Embryonic facial prominence (tissue), 1 donor: ENCODE results near the gene TCERG1L.
"Not testable (repeated sequence)": the region's sequence is repeated elsewhere in the genome, so short reads cannot be mapped to it uniquely, and the experiment has no call there.

Experiments used
- DNase-seq: peaks from one replicate; pipeline ENCODE4 v3.0.0-alpha.2; 2016; ENCODE audit errors: extremely low spot score

TCERG1L gene

DNA sequence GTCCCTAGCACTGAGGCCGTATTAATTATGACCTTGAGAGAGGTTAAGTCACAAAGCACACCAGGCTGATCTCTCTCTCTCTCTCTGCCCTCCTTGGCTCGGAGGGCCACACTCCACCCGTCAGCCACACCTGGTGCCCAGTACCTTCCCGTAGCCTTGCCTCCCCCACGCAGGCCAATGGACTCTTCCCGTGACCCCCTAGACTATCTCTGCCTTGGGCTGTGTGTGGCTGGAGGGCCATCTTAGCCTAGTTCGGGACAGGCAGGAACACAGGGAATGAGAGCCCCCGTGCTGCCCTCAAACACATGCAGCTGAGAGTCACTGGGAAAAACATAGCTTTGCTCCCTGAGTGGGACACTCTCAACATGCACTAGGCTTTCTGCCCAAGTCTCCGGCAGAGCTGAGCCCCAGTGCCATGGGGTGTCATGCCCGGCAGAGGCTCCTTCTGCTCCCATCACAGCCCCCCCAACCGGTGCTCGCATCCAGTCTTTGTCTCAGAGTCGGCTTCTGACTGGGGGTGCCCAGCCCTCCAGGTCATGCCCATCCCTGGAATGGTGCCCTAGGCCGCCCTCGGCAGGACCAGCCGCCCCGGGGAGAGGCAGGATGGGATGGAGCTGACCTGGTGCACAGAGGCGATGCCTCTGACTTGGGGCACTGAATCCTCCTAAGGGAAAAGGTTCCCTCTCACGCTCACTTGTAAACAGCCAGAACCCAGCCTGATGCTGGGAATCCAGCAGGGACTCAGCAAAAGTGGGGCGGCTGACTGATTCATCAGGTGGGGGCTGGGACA, 63.0 kb downstream of the TCERG1L start:
- no peak for DNase-seq

- no peak for DNase-seq
These were observed 63.6 kb downstream of the TCERG1L start for GRCh38 chr10:131247873-131248272.

DNA sequence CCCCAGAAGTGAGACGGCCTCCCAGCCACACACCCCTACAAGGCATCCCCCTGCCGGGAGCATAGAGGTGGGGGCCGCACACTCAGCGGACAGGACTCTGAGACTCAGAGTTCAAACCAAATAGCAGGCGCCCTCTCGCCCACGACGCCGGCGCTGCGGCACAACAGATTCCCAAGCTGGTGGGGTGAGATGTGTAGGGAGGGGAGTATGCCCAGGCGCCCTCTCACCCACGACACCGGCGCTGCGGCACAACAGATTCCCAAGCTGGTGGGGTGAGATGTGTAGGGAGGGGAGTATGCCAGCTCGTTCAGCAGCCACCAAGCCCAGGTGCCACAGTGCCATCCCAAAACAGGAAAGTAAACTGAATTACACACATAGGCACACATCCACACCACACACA, 64.7 kb downstream of the TCERG1L start:
- DNase-seq, result no peak

- DNase-seq, result no peak
These were observed 65.4 kb downstream of the TCERG1L start for GRCh38 chr10:131246089-131246488.

- no peak for DNase-seq
These were observed 66.0 kb downstream of the TCERG1L start for GRCh38 chr10:131245475-131246059.

GRCh38 chr10:131244836-131245235, 66.7 kb downstream of the TCERG1L start:
- no peak for DNase-seq

DNA sequence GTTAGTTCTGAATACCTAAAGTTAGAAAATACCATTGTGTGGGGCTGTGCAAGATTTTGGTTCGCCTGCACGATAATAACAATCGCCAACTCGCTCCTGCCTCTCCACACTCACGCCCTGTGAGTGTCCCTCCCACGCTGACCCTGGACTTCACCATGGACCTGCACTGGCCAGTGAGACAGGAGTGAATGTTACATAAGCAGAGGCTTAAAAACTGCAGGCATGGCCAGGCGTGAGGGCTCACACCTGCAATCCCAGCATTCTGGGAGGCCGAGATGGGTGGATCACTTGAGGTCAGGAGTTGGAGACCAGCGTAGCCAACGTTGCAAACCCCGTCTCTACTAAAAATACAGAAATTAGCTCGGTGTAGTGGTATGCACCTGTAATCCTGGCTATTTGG, 68.4 kb downstream of the TCERG1L start:
- no peak for DNase-seq

DNA sequence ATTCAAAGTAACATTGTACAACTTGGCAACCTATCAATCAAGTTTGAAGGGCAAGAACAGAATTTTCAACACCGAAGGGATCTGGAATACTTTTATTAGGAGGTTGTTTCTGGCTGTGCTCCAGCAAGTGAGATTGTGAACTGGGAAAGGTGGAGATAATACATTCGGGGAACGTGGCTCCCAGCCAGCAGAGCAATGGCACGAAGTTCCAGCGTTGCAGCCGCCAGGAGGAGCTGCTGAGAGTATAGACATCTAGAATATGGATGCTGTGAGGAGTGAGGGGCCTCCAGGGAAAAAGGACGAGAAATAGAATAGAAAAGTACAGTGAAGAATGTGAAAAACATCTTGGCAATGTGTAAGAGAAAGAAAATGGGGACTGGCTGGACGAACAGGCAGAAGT, 69.5 kb downstream of the TCERG1L start:
- DNase-seq, result no peak

DNA sequence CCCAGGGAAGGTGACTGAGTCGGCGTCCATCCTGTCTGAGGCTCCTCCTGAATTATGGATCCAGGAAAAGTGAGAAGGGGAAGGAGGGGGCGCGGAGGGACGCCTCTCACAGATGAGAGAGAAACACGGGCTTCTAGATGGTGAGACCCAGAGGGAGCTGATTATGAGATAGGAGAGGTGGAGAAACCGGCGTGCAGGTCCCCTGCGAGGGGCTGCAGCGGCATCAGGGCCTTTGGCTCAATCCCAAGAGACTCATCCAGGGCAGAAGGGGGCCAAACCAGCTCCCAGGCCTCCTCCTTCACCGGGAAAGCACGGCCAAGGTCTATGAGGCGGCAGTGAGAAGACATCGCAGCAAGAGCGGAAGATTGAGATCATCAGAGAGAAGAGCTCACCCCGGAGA, 70.8 kb downstream of the TCERG1L start:
- DNase-seq, result no peak

DNA sequence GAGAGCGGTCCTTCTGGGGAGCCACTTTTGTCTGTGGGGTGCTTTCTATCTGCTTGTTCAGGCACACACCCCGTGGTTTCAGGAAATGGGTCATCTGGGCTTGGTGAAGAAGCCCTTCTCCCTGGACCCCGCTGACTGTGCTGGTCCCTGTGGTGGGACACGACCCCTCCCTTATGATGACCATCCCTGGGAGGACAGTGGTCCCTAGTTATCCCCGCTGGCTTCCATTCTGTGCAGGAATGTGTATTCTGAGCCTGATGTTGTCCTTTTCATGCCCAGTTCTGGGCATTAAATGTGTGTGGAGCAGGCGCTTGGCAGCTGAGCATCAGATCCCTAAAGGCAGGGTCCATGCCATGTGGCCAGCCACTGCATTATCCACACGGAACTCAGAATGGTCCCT, 71.6 kb downstream of the TCERG1L start:
- no peak for DNase-seq

GRCh38 chr10:131239450-131239849, 72.1 kb downstream of the TCERG1L start:
- no peak for DNase-seq

DNA sequence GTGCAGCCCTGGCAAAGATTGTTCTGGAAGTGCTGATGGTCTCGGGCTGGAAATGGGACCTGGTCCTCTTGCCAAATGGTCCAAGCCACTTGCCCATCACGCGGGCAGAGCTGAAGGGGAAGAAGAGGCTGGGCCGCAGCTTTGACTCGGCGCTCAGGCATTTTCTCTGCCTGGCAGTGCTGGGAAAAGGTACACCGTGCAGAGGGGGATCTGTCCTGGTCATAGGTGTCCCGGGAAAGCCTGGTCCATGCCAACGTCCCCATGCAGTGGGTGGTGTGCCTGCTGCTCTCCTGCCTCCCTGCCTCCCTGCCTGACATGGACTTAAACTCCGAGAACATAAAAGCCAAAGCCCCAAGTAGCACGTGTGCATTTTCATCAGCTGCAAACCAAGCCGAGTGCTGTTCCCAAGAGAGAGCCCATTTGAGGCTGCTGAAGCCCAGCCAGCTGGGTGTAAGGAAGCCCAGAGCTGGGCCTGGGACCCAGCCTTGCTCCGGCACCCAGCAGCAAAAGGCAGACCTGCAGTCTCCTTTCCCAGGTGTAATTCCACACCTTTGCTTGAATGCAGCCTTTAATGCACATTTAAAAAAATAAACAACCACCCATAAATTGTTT, 72.7 kb downstream of the TCERG1L start:
- no peak for DNase-seq

- DNase-seq, result no peak
These were observed 73.4 kb downstream of the TCERG1L start for GRCh38 chr10:131237991-131238651.

DNA sequence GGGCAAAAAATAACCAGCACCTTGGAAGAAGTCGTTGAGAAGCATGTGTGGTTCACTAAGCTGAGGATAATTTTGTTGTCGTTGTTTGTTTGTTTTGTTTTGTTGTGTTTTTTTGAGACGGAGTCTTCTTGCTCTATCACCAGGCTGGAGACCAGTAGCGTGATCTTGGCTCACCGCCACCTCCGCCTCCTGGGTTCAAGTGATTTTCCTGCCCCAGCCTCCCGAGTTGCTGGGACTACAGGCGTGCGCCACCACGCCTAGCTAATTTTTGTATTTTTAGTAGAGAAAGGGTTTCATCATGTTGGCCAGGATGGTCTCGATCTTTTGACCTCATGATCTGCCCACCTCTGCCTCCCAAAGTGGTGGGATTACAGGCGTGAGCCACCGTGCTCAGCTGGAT, 76.9 kb downstream of the TCERG1L start:
- DNase-seq, result not testable (repeated sequence)

DNA sequence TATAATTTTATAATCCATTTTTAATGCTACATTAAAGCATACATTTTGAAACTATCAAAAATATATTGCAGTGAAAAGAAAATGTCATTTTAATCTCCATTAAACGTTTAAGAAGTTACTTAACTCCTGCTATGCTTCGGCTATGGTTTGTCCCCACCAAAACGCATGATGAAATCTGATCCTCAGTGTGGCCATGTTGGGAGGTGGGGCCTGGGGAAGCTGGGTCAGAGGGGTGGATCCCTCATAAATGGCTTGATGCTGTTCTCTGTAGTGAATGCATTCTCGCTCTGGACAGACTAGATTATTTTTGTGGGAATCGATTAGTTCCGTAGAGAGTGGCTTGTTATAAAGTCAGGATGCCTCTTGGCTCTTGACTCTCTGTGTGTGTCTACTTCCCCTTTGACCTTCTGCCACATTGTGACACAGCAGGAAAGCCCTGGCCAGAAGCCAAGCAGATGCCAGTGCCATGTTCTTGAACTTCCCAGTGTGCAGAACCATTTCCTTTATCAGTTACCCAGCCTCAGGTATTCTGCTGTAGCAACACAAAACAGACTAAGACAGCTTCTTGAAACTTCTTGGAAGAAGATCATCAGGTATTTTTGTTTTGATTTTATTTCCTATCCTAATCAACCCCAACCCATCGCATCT, 77.8 kb downstream of the TCERG1L start:
- no peak for DNase-seq

- no peak for DNase-seq
These were observed 79.5 kb downstream of the TCERG1L start for GRCh38 chr10:131231965-131232541.

DNA sequence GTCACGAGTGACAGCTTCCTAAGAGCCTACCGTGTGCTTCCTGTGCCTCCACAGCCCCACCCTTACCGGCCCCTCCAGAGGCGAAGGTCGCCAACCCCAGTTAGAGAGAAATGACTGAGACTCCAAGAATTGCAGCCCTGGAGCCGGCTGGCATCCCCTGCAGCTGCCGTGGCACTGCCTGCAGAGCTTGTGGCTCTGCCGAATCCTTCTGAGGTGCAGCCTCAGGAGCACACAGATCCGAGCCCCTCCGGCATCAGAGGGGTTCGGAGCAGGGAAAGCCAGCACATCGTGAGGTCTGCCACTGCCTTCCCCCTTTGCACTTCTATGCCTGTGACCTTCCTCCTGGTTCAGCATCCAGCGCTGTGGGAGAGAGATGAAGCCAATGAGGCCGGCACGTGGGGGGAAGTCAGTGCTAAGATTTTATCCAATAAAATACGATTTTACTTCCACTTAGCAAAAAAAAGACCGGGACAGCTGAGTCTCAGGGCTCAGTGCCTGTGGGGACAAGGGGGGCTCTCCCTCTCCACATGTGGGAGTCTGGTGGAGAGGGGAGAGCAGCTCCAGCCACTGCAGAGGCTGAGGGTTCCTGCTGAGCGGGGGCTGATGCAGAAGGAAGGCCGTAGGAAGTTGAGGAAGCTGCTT, 80.1 kb downstream of the TCERG1L start:
- no peak for DNase-seq

GRCh38 chr10:131230641-131231322, 80.7 kb downstream of the TCERG1L start:
- no peak for DNase-seq

GRCh38 chr10:131230166-131230565, 81.4 kb downstream of the TCERG1L start:
- no peak for DNase-seq

- DNase-seq, result no peak
These were observed 84.3 kb downstream of the TCERG1L start for GRCh38 chr10:131227163-131227740.
